Daoy (cell line): ENCODE data around the gene ADGRB2. TPM values are rescaled to one million over a fixed set of nuclear protein-coding genes. Genes with fewer than 3 reads are reported as not detected.
A peak's percentile ranks its signal among the peaks of the same experiment; 100 is the strongest.

Source experiments
- DNase-seq: peaks from one replicate; pipeline ENCODE4 v3.0.0-alpha.2; 2015; ENCODE audit warnings: low read depth
- total RNA-seq: library from RNA; depleted of rRNA; stranded (reverse); fragments of >200 nt; shearing (Covaris generic); gene quantifications from 2 replicates; pipeline ENCODE4 v1.2.3, GENCODE V29; 2014

The ADGRB2 gene
- total RNA-seq, 1 experiment from 2014 or later = 9.4 TPM

GRCh38 chr1:31765041-31765467 is 914 bp upstream of the ADGRB2 start:
- DNase-seq = peak; percentile 59

GRCh38 chr1:31763671-31764311 is 349 bp downstream of the ADGRB2 start:
- DNase-seq = no peak

- peak; percentile 87 for DNase-seq
Observed at GRCh38 chr1:31762726-31763670, 1.1 kb downstream of the ADGRB2 start.

- no peak for DNase-seq
Observed at GRCh38 chr1:31762323-31762722, 1.8 kb downstream of the ADGRB2 start.

- peak; percentile 66 for DNase-seq
Observed at GRCh38 chr1:31761883-31762282, 2.3 kb downstream of the ADGRB2 start.

GRCh38 chr1:31760471-31761470 is 3.4 kb downstream of the ADGRB2 start:
- DNase-seq = peak; percentile 87

- DNase-seq = peak; percentile 68
Observed at GRCh38 chr1:31759298-31760023, 4.7 kb downstream of the ADGRB2 start.

- no peak for DNase-seq
Observed at GRCh38 chr1:31758823-31759222, 5.3 kb downstream of the ADGRB2 start.

- DNase-seq = no peak
Observed at GRCh38 chr1:31757989-31758388, 6.2 kb downstream of the ADGRB2 start.

- DNase-seq = no peak
Observed at GRCh38 chr1:31757204-31757679, 6.9 kb downstream of the ADGRB2 start.

GRCh38 chr1:31756578-31756977 is 7.6 kb downstream of the ADGRB2 start:
- DNase-seq = no peak

GRCh38 chr1:31755850-31756492 is 8.2 kb downstream of the ADGRB2 start:
- no peak for DNase-seq

GRCh38 chr1:31755197-31755611 is 8.9 kb downstream of the ADGRB2 start:
- no peak for DNase-seq

GRCh38 chr1:31754397-31754796 is 9.7 kb downstream of the ADGRB2 start:
- no peak for DNase-seq

- peak; percentile 54 for DNase-seq
Observed at GRCh38 chr1:31753707-31754349, 10.3 kb downstream of the ADGRB2 start.

GRCh38 chr1:31752952-31753475 is 11.1 kb downstream of the ADGRB2 start:
- no peak for DNase-seq

- DNase-seq = no peak
Observed at GRCh38 chr1:31752258-31752657, 11.9 kb downstream of the ADGRB2 start.

- no peak for DNase-seq
Observed at GRCh38 chr1:31751822-31752241, 12.3 kb downstream of the ADGRB2 start.

GRCh38 chr1:31750858-31751510 is 13.2 kb downstream of the ADGRB2 start:
- peak; percentile 85 for DNase-seq
